CD4-positive, alpha-beta memory T cell (primary cell): ENCODE results near the gene CYSRT1. TPM values are rescaled to one million over a fixed set of nuclear protein-coding genes. Genes with fewer than 3 reads are reported as not detected.

Experiments used
- CTCF ChIA-PET: fragments of 350-600 bp; sonication (Branson Sonifier 250); formaldehyde crosslinking; loops from one replicate; lab custom pipeline; 2021; ENCODE audit warnings: inconsistent platforms; ENCODE audit not compliant: partially characterized antibody; lab: Charles Lee
- POLR2A ChIA-PET: fragments of 350-600 bp; sonication (Branson Sonifier 250); formaldehyde crosslinking; loops from one replicate; lab custom pipeline; 2021; ENCODE audit not compliant: partially characterized antibody; lab: Charles Lee
- DNase-seq, 5 donors: peaks; one replicate each; pipeline versions ENCODE4 v3.0.0 to v3.0.0-alpha.2; 2020 to 2022; ENCODE audit warnings: mixed read lengths in 1 of 5
- H3K27ac ChIP-seq: one replicate; pipeline ENCODE4 v1.7.0; 2013; ENCODE audit warnings: low read depth, low read length
- H3K27me3 ChIP-seq: 2 replicates; pipeline ENCODE4 v1.7.0; 2013; ENCODE audit warnings: mild to moderate bottlenecking, low read length, moderate library complexity; ENCODE audit not compliant: insufficient read depth
- H3K36me3 ChIP-seq: 2 replicates; pipeline ENCODE4 v1.7.0; 2013; ENCODE audit warnings: mild to moderate bottlenecking, low read length, moderate library complexity; ENCODE audit not compliant: insufficient read depth
- H3K4me1 ChIP-seq: 2 replicates; pipeline ENCODE4 v1.7.0; 2013; ENCODE audit warnings: mild to moderate bottlenecking, low read length, moderate library complexity; ENCODE audit not compliant: insufficient read depth
- H3K4me3 ChIP-seq, 2 donors: one replicate each; pipeline ENCODE4 v1.7.0; 2013; ENCODE audit warnings: low read length in 2 of 2, mild to moderate bottlenecking in 1 of 2
- H3K9me3 ChIP-seq, 2 donors: one replicate each; pipeline ENCODE4 v1.7.0; 2013; ENCODE audit warnings: low read length in 2 of 2, control low read depth in 1 of 2; ENCODE audit not compliant: control insufficient read depth in 1 of 2
- H3K27ac Mint-ChIP-seq, 7 donors: one replicate each; pipeline ENCODE4 v1.8.0; 2020 to 2021; ENCODE audit warnings: mixed read lengths in 7 of 7, mild to moderate bottlenecking in 6 of 7, inconsistent platforms in 3 of 7, moderate library complexity in 3 of 7
- H3K27me3 Mint-ChIP-seq, 2 donors: one replicate each; pipeline ENCODE4 v1.8.0; 2020 to 2021; ENCODE audit warnings: mixed read lengths in 2 of 2
- H3K36me3 Mint-ChIP-seq, 2 donors: one replicate each; pipeline ENCODE4 v1.8.0; 2020 to 2021; ENCODE audit warnings: mixed read lengths in 2 of 2, inconsistent platforms in 1 of 2, mild to moderate bottlenecking in 1 of 2
- H3K4me1 Mint-ChIP-seq, 4 donors: one replicate each; pipeline ENCODE4 v1.8.0; 2020 to 2021; ENCODE audit warnings: mixed read lengths in 4 of 4, mild to moderate bottlenecking in 1 of 4
- H3K4me3 Mint-ChIP-seq, 8 donors: one replicate each; pipeline ENCODE4 v1.8.0; 2020 to 2021; ENCODE audit warnings: mixed read lengths in 8 of 8, mild to moderate bottlenecking in 7 of 8, moderate library complexity in 6 of 8, inconsistent platforms in 3 of 8
- H3K9me3 Mint-ChIP-seq, 8 donors: one replicate each; pipeline ENCODE4 v1.8.0; 2020 to 2021; ENCODE audit warnings: mixed read lengths in 8 of 8, mild to moderate bottlenecking in 5 of 8, inconsistent platforms in 3 of 8, moderate library complexity in 1 of 8
- intact Hi-C: fragments of 100-400 bp; cut with micrococcal nuclease; formaldehyde crosslinking; loops from one replicate; pipeline ENCODE4 v1.15.1; 2023
- polyA plus RNA-seq, 2 donors: library from polyadenylated mRNA; unstranded; fragments of 300-500 nt; fragmentation: Illumina TruSeq; gene quantifications; one replicate each; pipeline ENCODE4 v1.2.3, GENCODE V29; 2021
- total RNA-seq, 2 experiments: library from RNA; stranded (reverse); gene quantifications; one replicate each; pipeline ENCODE4 v1.2.3, GENCODE V29; 2021

CYSRT1 gene
- total and polyA plus RNA-seq, 4 experiments from 2014 or later, result 0.25 TPM; not detected in 3

DNA sequence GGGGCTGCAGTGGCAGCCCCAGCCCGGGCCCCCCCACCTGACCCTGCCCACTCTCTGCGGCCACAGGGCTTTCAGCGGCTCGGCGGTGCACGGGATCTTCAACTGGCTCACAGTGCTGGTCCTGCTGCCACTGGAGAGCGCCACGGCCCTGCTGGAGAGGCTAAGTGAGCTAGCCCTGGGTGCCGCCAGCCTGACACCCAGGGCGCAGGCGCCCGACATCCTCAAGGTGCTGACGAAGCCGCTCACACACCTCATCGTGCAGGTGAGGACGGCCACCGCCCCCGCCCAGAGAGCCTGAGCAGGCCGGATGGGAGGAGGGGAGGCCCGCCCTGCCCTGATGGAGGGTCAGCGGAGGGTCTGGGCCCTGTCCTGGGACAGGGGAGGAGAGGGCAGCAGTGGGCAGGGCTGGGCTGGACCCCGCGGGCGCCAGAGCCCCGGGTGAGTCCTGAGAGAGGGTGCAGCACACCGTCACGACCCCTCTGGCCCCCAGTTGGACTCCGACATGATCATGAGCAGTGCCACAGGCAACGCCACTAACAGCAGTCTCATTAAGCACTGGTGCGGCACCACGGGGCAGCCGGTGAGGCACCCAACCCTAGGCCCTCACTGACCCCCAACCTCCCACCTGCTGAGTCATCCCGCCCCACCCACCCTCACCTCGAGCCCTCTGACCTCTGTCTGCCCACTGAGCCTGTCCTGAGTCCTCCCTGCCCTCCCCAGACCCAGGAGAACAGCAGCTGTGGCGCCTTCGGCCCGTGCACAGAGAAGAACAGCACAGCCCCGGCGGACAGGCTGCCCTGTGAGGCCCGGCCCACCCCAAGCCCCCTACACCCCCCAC is 8.4 kb downstream of the CYSRT1 start:
- CTCF ChIA-PET, result no interaction called here
- Mint-ChIP-seq H3K36me3 (no peaks in the 10 kb centered on the region), H3K4me3 (no peak overlapping the region), H3K4me1 (peaks cover 0 to 6% (median 3%) of the 10 kb centered on the region in 4 donors), H3K27me3 (peaks cover 0 to 9% of the 10 kb centered on the region in 2 donors), H3K9me3 (no peaks in the 10 kb centered on the region), H3K27ac (no peak overlapping the region)
- H3K4me3 ChIP-seq, result no peak overlapping the region
- DNase-seq, result no peak
- intact Hi-C loops, result no loop called here
- no peaks in the 10 kb centered on the region for H3K27me3 ChIP-seq
- H3K27ac ChIP-seq, result no peak overlapping the region
- no peaks in the 10 kb centered on the region for H3K36me3 ChIP-seq
- peaks cover 14% of the 10 kb centered on the region for H3K4me1 ChIP-seq
- no peaks in the 10 kb centered on the region for H3K9me3 ChIP-seq
- POLR2A ChIA-PET, result interaction anchor here (1.2 kb wide), 1 partner anchor 9 kb away, joined by 4 read pairs; the partner anchor contains the start of gene CYSRT1

- no peak overlapping the region for H3K27ac ChIP-seq
- peaks cover 19% of the 10 kb centered on the region for H3K4me1 ChIP-seq
- H3K36me3 ChIP-seq, result no peaks in the 10 kb centered on the region
- no peak overlapping the region for H3K27ac Mint-ChIP-seq
- peaks cover 0 to 11% (median 4%) of the 10 kb centered on the region in 4 donors for H3K4me1 Mint-ChIP-seq
- ChIA-PET CTCF (no interaction called here), POLR2A (interaction anchor here (1.2 kb wide), 1 partner anchor 10 kb away, joined by 4 read pairs; the partner anchor contains the start of gene CYSRT1)
- H3K27me3 Mint-ChIP-seq, result peaks cover 0 to 9% of the 10 kb centered on the region in 2 donors
- no peak for DNase-seq
- H3K9me3 ChIP-seq, result no peaks in the 10 kb centered on the region
- intact Hi-C loops, result no loop called here
- peaks cover 0 to 1% of the 10 kb centered on the region in 2 donors for H3K36me3 Mint-ChIP-seq
- H3K4me3 ChIP-seq, result no peak overlapping the region
- H3K27me3 ChIP-seq, result no peaks in the 10 kb centered on the region
- H3K9me3 Mint-ChIP-seq, result no peaks in the 10 kb centered on the region
- peak overlapping the region in 1 of 8 donors; percentile 30 for H3K4me3 Mint-ChIP-seq
These were observed 9.2 kb downstream of the CYSRT1 start for GRCh38 chr9:137234055-137234697.

- Histone ChIP-seq H3K36me3 (no peaks in the 10 kb centered on the region), H3K27me3 (no peaks in the 10 kb centered on the region), H3K4me3 (no peak overlapping the region), H3K4me1 (peaks cover 24% of the 10 kb centered on the region), H3K27ac (no peak overlapping the region), H3K9me3 (no peaks in the 10 kb centered on the region)
- Mint-ChIP-seq H3K4me3 (peak overlapping the region in 1 of 8 donors; percentile 30), H3K9me3 (no peaks in the 10 kb centered on the region), H3K4me1 (peaks cover 0 to 16% (median 4%) of the 10 kb centered on the region in 4 donors), H3K27me3 (peaks cover 0 to 9% of the 10 kb centered on the region in 2 donors), H3K27ac (no peak overlapping the region), H3K36me3 (peaks cover 0 to 1% of the 10 kb centered on the region in 2 donors)
- DNase-seq, result no peak
- ChIA-PET CTCF (interaction anchor here (0.8 to 1.1 kb wide), 3 partner anchors 11 to 457 kb away, joined by 3 to 4 read pairs (median 3); no protein-coding TSS in a partner anchor), POLR2A (interaction anchor here (3.0 kb wide), 1 partner anchor 11 kb away, joined by 31 read pairs; the partner anchor contains the start of genes CYSRT1 and RNF208)
- intact Hi-C loops, result no loop called here
These were observed 9.9 kb downstream of the CYSRT1 start for GRCh38 chr9:137234758-137235423.

- DNase-seq, result no peak
- POLR2A ChIA-PET, result interaction anchor here (0.6 to 10.3 kb wide), 7 partner anchors 12 to 285 kb away, joined by 3 to 260 read pairs (median 7); partner anchors contain the start of genes ANAPC2, CYSRT1, MAN1B1 and NELFB
- Mint-ChIP-seq H3K4me3 (no peak overlapping the region), H3K27ac (no peak overlapping the region), H3K9me3 (no peaks in the 10 kb centered on the region), H3K4me1 (peaks cover 0 to 19% (median 4%) of the 10 kb centered on the region in 4 donors), H3K36me3 (peaks cover 0 to 1% of the 10 kb centered on the region in 2 donors), H3K27me3 (peaks cover 0 to 7% of the 10 kb centered on the region in 2 donors)
- intact Hi-C loops, result loop anchor here (1.0 kb wide), 3 partner anchors 12 to 117 kb away; no protein-coding TSS in a partner anchor
- CTCF ChIA-PET, result interaction anchor here (0.8 to 2.7 kb wide), 14 partner anchors 12 to 458 kb away, joined by 3 to 15 read pairs (median 6); partner anchors contain the start of genes ANAPC2, RNF208 and SSNA1
- H3K4me3 ChIP-seq, result no peak overlapping the region
- no peak overlapping the region for H3K27ac ChIP-seq
- no peaks in the 10 kb centered on the region for H3K27me3 ChIP-seq
- H3K9me3 ChIP-seq, result no peaks in the 10 kb centered on the region
- H3K4me1 ChIP-seq, result peaks cover 25% of the 10 kb centered on the region
- H3K36me3 ChIP-seq, result no peaks in the 10 kb centered on the region
These were observed 10.7 kb downstream of the CYSRT1 start for GRCh38 chr9:137235424-137236237.

GRCh38 chr9:137236238-137236935 is 11.4 kb downstream of the CYSRT1 start:
- Histone ChIP-seq H3K27ac (no peak overlapping the region), H3K4me1 (peaks cover 25% of the 10 kb centered on the region), H3K4me3 (no peak overlapping the region), H3K36me3 (no peaks in the 10 kb centered on the region), H3K9me3 (no peaks in the 10 kb centered on the region), H3K27me3 (no peaks in the 10 kb centered on the region)
- DNase-seq, result peak; percentile 84 to 87 (median 86)
- Mint-ChIP-seq H3K4me1 (peaks cover 0 to 19% (median 8%) of the 10 kb centered on the region in 4 donors), H3K36me3 (peaks cover 0 to 6% of the 10 kb centered on the region in 2 donors), H3K9me3 (peaks cover 0 to 5% (median 0%) of the 10 kb centered on the region in 8 donors), H3K27ac (peak overlapping the region in 1 of 7 donors; percentile 40), H3K4me3 (no peak overlapping the region), H3K27me3 (peaks cover 2 to 7% of the 10 kb centered on the region in 2 donors)
- CTCF ChIA-PET, result interaction anchor here (0.7 to 2.7 kb wide), 29 partner anchors 9 to 189 kb away, joined by 3 to 15 read pairs (median 5); partner anchors contain the start of genes ANAPC2, DPP7, MAN1B1 and NELFB
- intact Hi-C loops, result loop anchor here (1.0 kb wide), 3 partner anchors 13 to 118 kb away; no protein-coding TSS in a partner anchor
- POLR2A ChIA-PET, result interaction anchor here (0.6 to 10.3 kb wide), 10 partner anchors 12 to 285 kb away, joined by 3 to 260 read pairs (median 5); partner anchors contain the start of genes ANAPC2, CYSRT1, DPP7 and MAN1B1
